RWPE2 (cell line): ENCODE results near the gene PSMD3.
A peak's percentile ranks its signal among the peaks of the same experiment; 100 is the strongest.

ENCODE experiments used
- ATAC-seq: fragments of 200-7000 bp; cut with Tn5 transposase; 3 replicates; pipeline ENCODE4 v1.9.1; 2021; ENCODE audit warnings: low read depth
- DNase-seq: peaks from one replicate; pipeline ENCODE4 v3.0.0-alpha.2; 2020; ENCODE audit warnings: low spot score
- H3K27ac ChIP-seq: fragments of 450-650 bp; 2 replicates; pipeline ENCODE4 v1.5.1; 2017; ENCODE audit warnings: mild to moderate bottlenecking; ENCODE audit not compliant: poor library complexity, severe bottlenecking
- H3K27me3 ChIP-seq: fragments of 250-450 bp; sonication (Bioruptor Pico); 2 replicates; pipeline ENCODE4 v1.5.1; 2021; ENCODE audit warnings: mild to moderate bottlenecking, moderate library complexity; ENCODE audit not compliant: insufficient read depth, poor library complexity, severe bottlenecking
- H3K36me3 ChIP-seq: fragments of 250-450 bp; sonication (Bioruptor Pico); 2 replicates; pipeline ENCODE4 v1.5.1; 2020; ENCODE audit warnings: low read depth, mild to moderate bottlenecking, moderate library complexity
- H3K4me1 ChIP-seq: fragments of 250-450 bp; sonication (Bioruptor Pico); 2 replicates; pipeline ENCODE4 v1.5.1; 2021; ENCODE audit warnings: mild to moderate bottlenecking, moderate library complexity; ENCODE audit not compliant: insufficient read depth, poor library complexity, severe bottlenecking
- H3K4me3 ChIP-seq: fragments of 250-450 bp; sonication (Bioruptor Pico); 2 replicates; pipeline ENCODE4 v1.5.1; 2021; ENCODE audit warnings: mild to moderate bottlenecking, moderate library complexity; ENCODE audit not compliant: severe bottlenecking
- H3K9me3 ChIP-seq: fragments of 250-450 bp; sonication (Bioruptor Pico); 2 replicates; pipeline ENCODE4 v1.5.1; 2021; ENCODE audit warnings: mild to moderate bottlenecking, moderate library complexity; ENCODE audit not compliant: severe bottlenecking
- CTCF ChIP-seq: fragments of 450-650 bp; IDR thresholded peaks from one replicate; pipeline ENCODE4 v1.5.1; 2017; ENCODE audit warnings: mild to moderate bottlenecking, moderate library complexity; ENCODE audit not compliant: poor library complexity, severe bottlenecking

PSMD3 gene

GRCh38 chr17:39951924-39952679 is 28.5 kb upstream of the PSMD3 start:
- no peak for DNase-seq
- H3K27ac ChIP-seq = no peak overlapping the region
- ATAC-seq = no peak
- no peaks in the 10 kb centered on the region for H3K9me3 ChIP-seq
- TF ChIP-seq CTCF = no peak
- peaks cover 1% of the 10 kb centered on the region for H3K4me1 ChIP-seq
- peak overlapping the region; percentile 11 for H3K4me3 ChIP-seq
- no peaks in the 10 kb centered on the region for H3K36me3 ChIP-seq
- H3K27me3 ChIP-seq = no peaks in the 10 kb centered on the region

GRCh38 chr17:39952680-39953470 is 27.7 kb upstream of the PSMD3 start:
- Histone ChIP-seq H3K9me3 (no peaks in the 10 kb centered on the region), H3K27ac (no peak overlapping the region), H3K36me3 (no peaks in the 10 kb centered on the region), H3K27me3 (no peaks in the 10 kb centered on the region), H3K4me3 (peak overlapping the region; percentile 19), H3K4me1 (no peaks in the 10 kb centered on the region)
- peak; percentile 86 for ATAC-seq
- no peak for TF ChIP-seq CTCF
- DNase-seq = peak; percentile 96

GRCh38 chr17:39953471-39953888 is 27.1 kb upstream of the PSMD3 start:
- DNase-seq (no peak), ATAC-seq (no peak)
- no peaks in the 10 kb centered on the region for H3K9me3 ChIP-seq
- no peak for TF ChIP-seq CTCF
- H3K27ac ChIP-seq = no peak overlapping the region
- no peaks in the 10 kb centered on the region for H3K27me3 ChIP-seq
- H3K4me1 ChIP-seq = no peaks in the 10 kb centered on the region
- peak overlapping the region; percentile 19 for H3K4me3 ChIP-seq
- no peaks in the 10 kb centered on the region for H3K36me3 ChIP-seq

- H3K36me3 ChIP-seq = no peaks in the 10 kb centered on the region
- no peaks in the 10 kb centered on the region for H3K27me3 ChIP-seq
- TF ChIP-seq CTCF = no peak
- no peaks in the 10 kb centered on the region for H3K9me3 ChIP-seq
- H3K27ac ChIP-seq = no peak overlapping the region
- DNase-seq (no peak), ATAC-seq (no peak)
- no peak overlapping the region for H3K4me3 ChIP-seq
- peaks cover 4% of the 10 kb centered on the region for H3K4me1 ChIP-seq
Measured at GRCh38 chr17:39954876-39955275, 25.7 kb upstream of the PSMD3 start.
